Stimulated activated CD4-positive, alpha-beta T cell treated with anti-CD3 and anti-CD28 coated beads, TNF-alpha, amount 100 ng/mL, for 1 hour (primary cell): ENCODE data around the gene ARHGAP10.

Experiments
- DNase-seq, 3 donors: peaks; one replicate each; pipeline ENCODE4 v3.0.0-alpha.2; 2020; ENCODE audit warnings: low read depth in 3 of 3, low spot score in 1 of 3

Gene ARHGAP10

GRCh38 chr4:147731580-147732517, at the start of gene ARHGAP10:
Gene ARHGAP10, plus strand, starts transcription at chr4:147732088. Its CDS starts 214 bp downstream, at chr4:147732302.
- DNase-seq, result peak in 2 of 3 donors; percentile 38 to 58

GRCh38 chr4:147682755-147683154, 49.1 kb upstream of the ARHGAP10 start:
- no peak for DNase-seq

- DNase-seq, result no peak
Measured at GRCh38 chr4:147683188-147683591, 48.7 kb upstream of the ARHGAP10 start.

GRCh38 chr4:147683717-147684700, 47.9 kb upstream of the ARHGAP10 start, which contains the start of gene PRMT9:
Gene PRMT9, minus strand, starts transcription at chr4:147684163. Its CDS starts 176 bp downstream, at chr4:147683987.
- DNase-seq, result peak; percentile 59 to 82 (median 67)

GRCh38 chr4:147689067-147689466, 42.8 kb upstream of the ARHGAP10 start:
- DNase-seq, result no peak

- no peak for DNase-seq
Measured at GRCh38 chr4:147691820-147692219, 40.1 kb upstream of the ARHGAP10 start.

- no peak for DNase-seq
Measured at GRCh38 chr4:147693218-147693617, 38.7 kb upstream of the ARHGAP10 start.

GRCh38 chr4:147696866-147697265, 35.0 kb upstream of the ARHGAP10 start:
- DNase-seq, result no peak

GRCh38 chr4:147704846-147705245, 27.0 kb upstream of the ARHGAP10 start:
- no peak for DNase-seq

- DNase-seq, result peak in 1 of 3 donors; percentile 21
Measured at GRCh38 chr4:147707892-147708672, 23.8 kb upstream of the ARHGAP10 start.

GRCh38 chr4:147709999-147710398, 21.9 kb upstream of the ARHGAP10 start:
- no peak for DNase-seq

GRCh38 chr4:147714575-147715401, 17.1 kb upstream of the ARHGAP10 start:
- no peak for DNase-seq

- DNase-seq, result no peak
Measured at GRCh38 chr4:147717878-147718277, 14.0 kb upstream of the ARHGAP10 start.

GRCh38 chr4:147723326-147723725, 8.6 kb upstream of the ARHGAP10 start:
- no peak for DNase-seq

- DNase-seq, result no peak
Measured at GRCh38 chr4:147724468-147725201, 7.3 kb upstream of the ARHGAP10 start.

GRCh38 chr4:147725673-147726072, 6.2 kb upstream of the ARHGAP10 start:
- DNase-seq, result no peak

GRCh38 chr4:147727476-147728028, 4.3 kb upstream of the ARHGAP10 start:
- DNase-seq, result no peak

GRCh38 chr4:147730333-147730732, 1.6 kb upstream of the ARHGAP10 start:
- no peak for DNase-seq
